Fibroblast of lung (primary cell): ENCODE measurements around the gene ZSWIM6.

Experiments
- CTCF ChIP-seq, 2 donors: IDR thresholded peaks in 1 of 2; conservative IDR thresholded peaks in 1 of 2; 1 replicate in 1 of 2; 2 replicates in 1 of 2; pipeline ENCODE4 v1.5.1; 2011 to 2012; ENCODE audit warnings: low read length in 2 of 2, control low read depth in 1 of 2, inconsistent platforms in 1 of 2, low read depth in 1 of 2, mild to moderate bottlenecking in 1 of 2
- EZH2 ChIP-seq: IDR thresholded peaks from 2 replicates; pipeline ENCODE4 v1.5.1; 2012; ENCODE audit warnings: low read length, control low read depth, mild to moderate bottlenecking; ENCODE audit errors: missing control alignments

- TF ChIP-seq CTCF (conservative IDR thresholded peaks at IDR 0.05 in 1 of 2, IDR thresholded peaks at IDR 0.05 in 1 of 2; ENCODE audit: low read depth in 1 of 2, low read length in 2 of 2) (no peak), EZH2 (no peak)
These were observed 238.7 kb downstream of the ZSWIM6 start for GRCh38 chr5:61570767-61571166.
